ENCODE measurements around the gene BSN. TPM values are rescaled to one million over a fixed set of nuclear protein-coding genes. Genes with fewer than 3 reads are reported as not detected.

BSN gene
- total RNA-seq, 1 donor from 2014 or later: 0.46 TPM

- H3K4me3 ChIP-seq (ENCODE audit: low read depth, low read length): no peak overlapping the region
- no peak for DNase-seq (ENCODE audit: low read depth)
- TF ChIP-seq CTCF (conservative IDR thresholded peaks at IDR 0.05; ENCODE audit: low read depth, low read length): no peak
Measured at GRCh38 chr3:49667701-49668413, 113.6 kb downstream of the BSN start.

- no peak for DNase-seq (ENCODE audit: low read depth)
- TF ChIP-seq CTCF (conservative IDR thresholded peaks at IDR 0.05; ENCODE audit: low read depth, low read length): peak; percentile 11
- no peak overlapping the region for H3K4me3 ChIP-seq (ENCODE audit: low read depth, low read length)
Measured at GRCh38 chr3:49668414-49668797, 114.1 kb downstream of the BSN start.

GRCh38 chr3:49668861-49669260 is 114.6 kb downstream of the BSN start:
- no peak for DNase-seq (ENCODE audit: low read depth)
- no peak for TF ChIP-seq CTCF (conservative IDR thresholded peaks at IDR 0.05; ENCODE audit: low read depth, low read length)
- H3K4me3 ChIP-seq (ENCODE audit: low read depth, low read length): no peak overlapping the region

- no peak for DNase-seq (ENCODE audit: low read depth)
- no peak for TF ChIP-seq CTCF (conservative IDR thresholded peaks at IDR 0.05; ENCODE audit: low read depth, low read length)
- no peak overlapping the region for H3K4me3 ChIP-seq (ENCODE audit: low read depth, low read length)
Measured at GRCh38 chr3:49669352-49669751, 115.1 kb downstream of the BSN start.

GRCh38 chr3:49670940-49671290 is 116.6 kb downstream of the BSN start:
- no peak for TF ChIP-seq CTCF (conservative IDR thresholded peaks at IDR 0.05; ENCODE audit: low read depth, low read length)
- H3K4me3 ChIP-seq (ENCODE audit: low read depth, low read length): no peak overlapping the region
- DNase-seq (ENCODE audit: low read depth): no peak

- DNase-seq (ENCODE audit: low read depth): no peak
- peak; percentile 91 for TF ChIP-seq CTCF (conservative IDR thresholded peaks at IDR 0.05; ENCODE audit: low read depth, low read length)
- no peak overlapping the region for H3K4me3 ChIP-seq (ENCODE audit: low read depth, low read length)
Measured at GRCh38 chr3:49671291-49672288, 117.3 kb downstream of the BSN start.

All from epithelial cell of proximal tubule (primary cell).